CD4-positive, alpha-beta T cell treated with Interferon alpha-2 for 1 hour (primary cell): ENCODE results near the gene SUMF2.
"Not testable (repeated sequence)": the region's sequence is repeated elsewhere in the genome, so short reads cannot be mapped to it uniquely, and the experiment has no call there.

ENCODE experiments used
- DNase-seq, 2 donors: peaks; one replicate each; pipeline ENCODE4 v3.0.0-alpha.2; 2020 to 2022

The SUMF2 gene

DNA sequence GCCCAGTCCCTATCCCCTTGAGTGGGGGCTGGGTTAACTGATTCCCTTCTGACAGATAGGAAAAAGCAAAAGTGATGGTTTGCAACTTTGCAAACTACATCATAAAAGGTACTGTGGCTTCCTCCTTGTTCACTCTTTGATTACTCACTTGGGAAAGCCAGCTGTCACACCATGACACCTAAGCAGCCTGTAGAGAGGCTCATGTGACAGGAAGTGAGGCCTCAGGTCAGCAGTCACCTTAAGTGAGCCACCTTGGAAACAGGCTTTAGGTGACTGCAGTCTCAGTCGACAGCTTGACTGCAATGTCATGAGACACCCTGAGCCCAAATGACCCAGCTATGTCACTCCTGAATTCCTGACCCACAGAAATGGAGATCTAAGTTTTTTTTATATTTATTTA is 46.5 kb downstream of the SUMF2 start:
- DNase-seq: no peak

DNA sequence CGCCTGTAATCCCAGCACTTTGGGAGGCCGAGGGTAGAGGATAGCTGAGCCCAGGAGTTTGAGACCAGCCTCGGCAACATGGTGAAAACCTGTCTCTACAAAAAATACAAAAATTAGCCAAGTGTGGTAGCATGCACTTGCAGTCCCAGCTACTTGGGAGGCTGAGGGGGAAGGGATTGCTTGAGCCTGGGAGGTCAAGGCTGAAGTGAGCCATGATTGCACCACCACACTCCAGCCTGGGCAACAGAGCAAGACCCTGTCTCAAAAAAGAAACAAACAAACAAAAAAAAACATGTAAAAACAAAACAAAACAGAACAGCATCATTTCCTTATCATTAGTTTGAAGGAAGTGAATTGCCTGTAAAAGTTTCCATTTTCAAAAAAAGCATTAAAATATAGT is 48.2 kb downstream of the SUMF2 start:
- DNase-seq: not testable (repeated sequence)

DNA sequence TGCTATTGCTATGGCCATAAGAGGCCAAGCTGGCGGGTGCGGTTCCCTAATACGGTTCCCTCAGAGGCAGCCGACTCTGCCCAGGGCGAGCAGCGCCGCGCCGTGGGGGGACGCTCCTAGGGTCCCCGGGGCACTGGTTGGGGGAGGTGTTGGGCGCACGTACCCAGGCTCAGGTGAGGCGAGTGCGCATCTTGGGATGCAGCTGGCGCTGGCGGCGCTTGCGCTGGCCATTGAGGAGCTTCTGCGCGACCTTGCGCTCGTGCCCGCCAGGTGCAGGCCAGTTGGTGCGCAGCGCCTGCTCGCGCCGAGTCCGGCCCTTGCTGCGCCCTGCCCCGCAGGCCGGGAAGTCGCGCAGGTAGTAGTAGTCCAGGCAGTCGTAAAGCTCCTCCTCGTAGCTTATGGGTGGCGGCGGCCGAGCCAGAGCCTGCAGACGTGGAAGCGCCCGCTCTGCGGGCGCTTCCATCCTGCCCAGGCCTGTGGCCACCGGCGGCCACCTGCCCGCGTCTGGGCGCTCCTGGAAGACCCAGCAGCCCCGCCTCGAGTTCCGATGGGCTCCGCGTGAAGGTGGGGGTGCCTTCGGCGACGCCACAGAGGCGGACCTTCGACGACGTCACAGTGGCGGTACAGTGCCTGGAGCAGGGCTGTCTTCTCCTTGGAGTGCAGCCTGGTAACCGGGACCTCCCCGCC is 51.9 kb downstream of the SUMF2 start, which contains the start of gene NUPR2:
NUPR2 (minus strand) TSS at position 566 of the 687 bp plus-strand sequence; CDS start at position 463, 103 bp downstream.
- no peak for DNase-seq

DNA sequence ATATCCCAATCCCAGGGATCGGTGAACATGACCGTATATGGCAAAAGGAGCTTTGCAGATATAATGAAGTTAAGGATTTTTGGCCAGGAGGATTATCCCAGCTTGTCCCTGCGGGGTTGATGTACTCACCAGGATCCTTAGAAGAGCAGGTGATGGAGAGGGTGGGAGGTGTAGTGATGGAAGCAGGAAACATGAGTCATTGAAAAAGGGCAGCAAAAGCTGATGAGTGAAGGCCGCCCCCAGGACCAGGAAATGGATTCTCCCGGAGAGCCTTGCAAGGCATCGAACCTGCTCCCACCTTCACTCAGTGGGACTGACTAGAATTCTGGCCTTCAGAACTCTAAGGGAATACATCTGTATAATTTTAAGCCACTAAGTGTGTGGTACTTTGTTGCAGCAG is 57.4 kb downstream of the SUMF2 start:
- DNase-seq: no peak

DNA sequence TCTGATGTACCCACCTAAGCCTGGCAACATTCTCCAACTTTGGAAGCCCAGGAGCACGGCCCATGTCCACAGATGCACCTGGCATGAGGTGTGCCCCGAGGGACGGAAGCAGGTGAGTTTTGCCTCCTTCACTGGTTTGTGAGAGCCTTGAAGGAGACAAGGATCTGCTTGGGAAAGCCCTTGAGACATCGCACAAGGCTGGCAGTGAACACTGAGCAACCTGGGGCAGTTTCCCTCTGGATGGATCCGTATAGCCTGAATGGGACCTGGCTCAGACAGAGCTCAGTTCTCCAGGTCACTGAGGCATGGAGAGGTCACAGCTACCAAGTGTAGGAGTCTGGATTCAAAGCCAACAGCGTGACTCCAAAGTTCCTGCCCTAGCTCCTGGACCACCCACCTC is 60.9 kb downstream of the SUMF2 start:
- DNase-seq: no peak

DNA sequence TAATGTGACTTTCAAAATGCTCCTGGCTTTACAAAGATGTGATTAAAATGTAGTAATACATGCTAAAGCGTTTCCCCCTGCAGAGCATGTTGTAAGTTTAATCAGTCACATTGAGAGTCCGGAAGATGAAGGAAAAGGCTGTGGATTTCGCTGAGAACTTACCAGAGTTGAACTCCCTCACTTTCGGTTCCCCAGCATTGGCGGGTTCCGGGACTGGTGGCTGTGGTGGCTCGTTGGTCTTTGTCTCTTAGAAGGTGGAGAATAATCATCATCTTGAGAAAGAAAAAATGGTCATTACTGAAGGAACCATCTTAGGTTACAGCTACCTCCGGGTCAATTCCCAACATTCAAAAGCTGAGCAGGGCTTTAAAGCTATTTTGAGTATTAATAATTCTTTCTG is 61.7 kb downstream of the SUMF2 start:
- DNase-seq: no peak

DNA sequence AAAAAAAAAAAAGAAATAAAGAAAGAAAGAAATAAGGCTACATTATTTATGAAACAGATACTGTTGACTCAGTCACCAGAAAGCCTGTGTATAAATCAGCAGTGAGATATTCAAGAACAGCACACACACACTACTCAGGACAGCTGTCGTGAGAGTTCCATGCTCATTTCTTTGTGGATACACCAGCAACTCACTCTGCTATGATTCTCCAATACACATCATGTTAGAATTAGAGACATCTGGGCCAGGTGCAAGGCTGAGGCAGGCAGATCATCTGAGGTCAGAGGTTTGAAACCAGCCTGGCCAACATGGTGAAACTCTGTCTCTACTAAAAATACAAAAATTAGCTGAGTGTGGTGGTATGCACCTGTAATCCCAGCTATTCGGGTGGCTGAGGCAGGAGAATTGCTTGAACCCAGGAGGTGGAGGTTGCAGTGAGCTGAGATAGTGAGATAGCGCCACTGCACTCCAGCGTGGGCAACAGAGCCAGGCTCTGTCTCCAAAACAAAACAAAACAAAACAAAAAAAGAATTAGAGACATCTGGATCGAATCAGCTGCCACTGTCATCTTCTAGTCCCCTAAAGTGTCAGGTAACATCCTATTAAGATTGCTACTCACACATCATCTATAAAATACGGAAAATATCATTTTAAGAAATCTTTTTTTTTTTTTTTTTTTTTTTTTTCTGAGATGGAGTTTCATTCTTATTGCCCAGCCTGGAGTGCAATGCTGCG is 63.3 kb downstream of the SUMF2 start:
- no peak for DNase-seq
